ENCODE results near the gene RCN2.

Gene RCN2

GRCh38 chr15:76942331-76942730 lies 10.8 kb downstream of the RCN2 start:
- TF ChIP-seq CTCF (IDR thresholded peaks at IDR 0.05; ENCODE audit: unreplicated experiment in 3 of 3), result no peak
- no peak overlapping the region for H3K4me3 Mint-ChIP-seq
- H3K4me1 Mint-ChIP-seq, result peaks cover 4% of the 10 kb centered on the region
- H3K27ac Mint-ChIP-seq, result no peak overlapping the region
- H3K9me3 Mint-ChIP-seq, result no peaks in the 10 kb centered on the region
- no peaks in the 10 kb centered on the region for H3K27me3 Mint-ChIP-seq (ENCODE audit: low read depth)
- H3K36me3 Mint-ChIP-seq (ENCODE audit: low read depth), result peaks cover 47% of the 10 kb centered on the region

- Mint-ChIP-seq H3K9me3 (no peaks in the 10 kb centered on the region), H3K27ac (no peak overlapping the region), H3K4me3 (no peak overlapping the region), H3K36me3 (ENCODE audit: low read depth) (peaks cover 67% of the 10 kb centered on the region), H3K4me1 (peaks cover 4% of the 10 kb centered on the region), H3K27me3 (ENCODE audit: low read depth) (no peaks in the 10 kb centered on the region)
- no peak for TF ChIP-seq CTCF (IDR thresholded peaks at IDR 0.05; ENCODE audit: unreplicated experiment in 3 of 3)
Measured at GRCh38 chr15:76945494-76946093, 14.0 kb downstream of the RCN2 start.

GRCh38 chr15:76947454-76947853 lies 15.9 kb downstream of the RCN2 start:
- H3K36me3 Mint-ChIP-seq (ENCODE audit: low read depth), result peaks cover 73% of the 10 kb centered on the region
- no peaks in the 10 kb centered on the region for H3K27me3 Mint-ChIP-seq (ENCODE audit: low read depth)
- TF ChIP-seq CTCF (IDR thresholded peaks at IDR 0.05; ENCODE audit: unreplicated experiment in 3 of 3), result no peak
- H3K4me3 Mint-ChIP-seq, result no peak overlapping the region
- peaks cover 4% of the 10 kb centered on the region for H3K4me1 Mint-ChIP-seq
- H3K27ac Mint-ChIP-seq, result no peak overlapping the region
- H3K9me3 Mint-ChIP-seq, result no peaks in the 10 kb centered on the region

- no peak for TF ChIP-seq CTCF (IDR thresholded peaks at IDR 0.05; ENCODE audit: unreplicated experiment in 3 of 3)
- Mint-ChIP-seq H3K4me3 (no peak overlapping the region), H3K27me3 (ENCODE audit: low read depth) (no peaks in the 10 kb centered on the region), H3K9me3 (no peaks in the 10 kb centered on the region), H3K36me3 (ENCODE audit: low read depth) (peaks cover 41% of the 10 kb centered on the region), H3K4me1 (no peaks in the 10 kb centered on the region), H3K27ac (no peak overlapping the region)
Measured at GRCh38 chr15:76951220-76951619, 19.7 kb downstream of the RCN2 start.

- Mint-ChIP-seq H3K36me3 (ENCODE audit: low read depth) (peaks cover 19% of the 10 kb centered on the region), H3K9me3 (no peaks in the 10 kb centered on the region), H3K27me3 (ENCODE audit: low read depth) (no peaks in the 10 kb centered on the region), H3K4me3 (no peak overlapping the region), H3K27ac (no peak overlapping the region), H3K4me1 (no peaks in the 10 kb centered on the region)
- no peak for TF ChIP-seq CTCF (IDR thresholded peaks at IDR 0.05; ENCODE audit: unreplicated experiment in 3 of 3)
Measured at GRCh38 chr15:76953913-76954312, 22.4 kb downstream of the RCN2 start.

- H3K4me1 Mint-ChIP-seq, result no peaks in the 10 kb centered on the region
- H3K27ac Mint-ChIP-seq, result no peak overlapping the region
- H3K9me3 Mint-ChIP-seq, result no peaks in the 10 kb centered on the region
- H3K4me3 Mint-ChIP-seq, result no peak overlapping the region
- H3K27me3 Mint-ChIP-seq (ENCODE audit: low read depth), result no peaks in the 10 kb centered on the region
- peaks cover 15% of the 10 kb centered on the region for H3K36me3 Mint-ChIP-seq (ENCODE audit: low read depth)
- no peak for TF ChIP-seq CTCF (IDR thresholded peaks at IDR 0.05; ENCODE audit: unreplicated experiment in 3 of 3)
Measured at GRCh38 chr15:76954744-76955143, 23.2 kb downstream of the RCN2 start.

Measured in nephron (organoid).